ELF-1 (cell line): ENCODE measurements around the gene ZNF687.
A peak's percentile ranks its signal among the peaks of the same experiment; 100 is the strongest.

ENCODE experiments used
- DNase-seq: peaks from one replicate; pipeline ENCODE4 v3.0.0-alpha.2; 2016; ENCODE audit warnings: low read depth, low spot score

Gene ZNF687

GRCh38 chr1:151281225-151281968 lies 702 bp upstream of the ZNF687 start:
- peak; percentile 99 for DNase-seq

DNA sequence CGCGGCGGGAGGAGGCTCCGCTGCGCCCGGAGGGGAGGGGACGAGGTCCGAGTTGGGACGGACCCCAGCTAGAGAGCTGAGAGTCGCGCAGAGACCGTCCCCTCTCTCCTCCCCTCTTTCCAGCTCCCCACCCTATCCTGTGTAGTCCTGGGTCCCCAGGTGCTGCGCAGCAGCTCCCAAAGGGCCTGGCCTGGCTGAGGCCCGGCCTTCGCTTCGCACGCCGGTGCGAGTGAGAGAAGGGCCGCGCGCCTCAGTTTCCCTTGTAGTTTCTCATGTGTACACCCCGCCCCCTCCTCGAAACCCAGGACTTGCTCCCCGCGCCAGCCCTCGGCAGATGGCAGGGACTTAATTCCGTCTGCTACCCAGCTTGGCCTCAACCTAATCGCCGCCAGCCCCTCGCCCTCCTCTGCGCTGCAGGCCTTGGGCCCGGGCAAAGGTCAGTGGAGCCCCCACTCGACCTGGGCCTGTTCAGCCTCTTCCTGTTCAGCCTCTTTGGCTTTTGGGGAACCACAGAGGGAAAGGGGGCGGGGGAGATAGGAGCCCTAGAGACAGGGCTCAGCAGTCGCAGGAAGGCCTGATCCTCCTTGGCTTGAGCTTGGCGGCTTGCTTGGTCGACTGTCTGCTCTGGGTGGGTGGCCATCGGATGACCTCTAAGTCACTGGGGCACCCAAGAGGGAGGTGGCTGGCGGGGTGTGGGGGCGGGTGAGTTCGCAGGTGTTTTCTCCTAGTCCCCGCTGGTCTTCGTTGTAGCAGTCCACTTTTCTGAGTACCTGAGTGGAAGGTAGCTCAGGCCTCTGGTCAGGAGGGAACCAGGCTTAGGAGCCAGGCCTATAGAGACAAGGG lies 1.0 kb downstream of the ZNF687 start:
- no peak for DNase-seq

GRCh38 chr1:151284013-151284577 lies 2.0 kb downstream of the ZNF687 start:
- DNase-seq = no peak

DNA sequence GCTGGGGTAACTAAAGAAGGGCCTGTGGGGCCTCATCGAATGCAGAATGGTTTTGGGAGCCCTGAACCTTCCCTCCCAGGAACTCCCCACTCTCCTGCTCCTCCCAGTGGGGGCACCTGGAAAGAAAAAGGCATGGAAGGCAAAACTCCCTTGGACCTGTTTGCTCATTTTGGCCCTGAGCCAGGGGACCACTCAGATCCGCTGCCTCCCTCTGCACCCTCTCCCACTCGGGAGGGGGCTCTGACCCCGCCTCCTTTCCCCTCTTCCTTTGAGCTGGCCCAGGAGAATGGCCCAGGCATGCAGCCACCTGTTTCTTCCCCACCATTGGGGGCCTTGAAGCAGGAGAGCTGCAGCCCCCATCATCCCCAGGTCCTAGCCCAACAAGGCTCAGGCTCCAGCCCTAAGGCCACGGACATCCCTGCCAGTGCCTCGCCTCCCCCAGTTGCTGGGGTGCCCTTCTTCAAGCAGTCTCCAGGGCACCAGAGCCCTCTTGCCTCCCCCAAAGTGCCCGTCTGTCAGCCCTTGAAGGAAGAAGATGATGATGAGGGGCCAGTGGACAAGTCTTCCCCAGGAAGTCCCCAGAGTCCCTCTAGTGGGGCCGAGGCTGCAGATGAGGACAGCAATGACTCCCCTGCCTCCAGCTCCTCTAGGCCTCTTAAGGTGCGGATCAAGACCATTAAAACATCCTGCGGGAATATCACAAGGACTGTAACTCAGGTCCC lies 4.7 kb downstream of the ZNF687 start:
- DNase-seq = no peak

DNA sequence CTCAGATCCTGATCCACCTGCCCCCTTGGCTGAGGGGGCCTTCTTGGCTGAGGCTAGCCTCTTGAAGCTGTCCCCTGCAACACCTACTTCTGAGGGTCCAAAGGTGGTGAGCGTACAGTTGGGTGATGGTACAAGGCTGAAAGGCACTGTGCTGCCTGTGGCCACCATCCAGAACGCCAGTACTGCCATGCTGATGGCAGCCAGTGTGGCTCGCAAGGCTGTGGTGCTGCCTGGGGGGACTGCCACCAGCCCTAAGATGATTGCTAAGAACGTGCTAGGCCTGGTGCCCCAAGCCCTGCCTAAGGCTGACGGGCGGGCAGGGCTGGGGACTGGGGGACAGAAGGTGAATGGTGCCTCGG lies 5.2 kb downstream of the ZNF687 start:
- DNase-seq = no peak

GRCh38 chr1:151287767-151288500 lies 5.8 kb downstream of the ZNF687 start:
- no peak for DNase-seq

- no peak for DNase-seq
Measured at GRCh38 chr1:151288502-151288901, 6.4 kb downstream of the ZNF687 start.

DNA sequence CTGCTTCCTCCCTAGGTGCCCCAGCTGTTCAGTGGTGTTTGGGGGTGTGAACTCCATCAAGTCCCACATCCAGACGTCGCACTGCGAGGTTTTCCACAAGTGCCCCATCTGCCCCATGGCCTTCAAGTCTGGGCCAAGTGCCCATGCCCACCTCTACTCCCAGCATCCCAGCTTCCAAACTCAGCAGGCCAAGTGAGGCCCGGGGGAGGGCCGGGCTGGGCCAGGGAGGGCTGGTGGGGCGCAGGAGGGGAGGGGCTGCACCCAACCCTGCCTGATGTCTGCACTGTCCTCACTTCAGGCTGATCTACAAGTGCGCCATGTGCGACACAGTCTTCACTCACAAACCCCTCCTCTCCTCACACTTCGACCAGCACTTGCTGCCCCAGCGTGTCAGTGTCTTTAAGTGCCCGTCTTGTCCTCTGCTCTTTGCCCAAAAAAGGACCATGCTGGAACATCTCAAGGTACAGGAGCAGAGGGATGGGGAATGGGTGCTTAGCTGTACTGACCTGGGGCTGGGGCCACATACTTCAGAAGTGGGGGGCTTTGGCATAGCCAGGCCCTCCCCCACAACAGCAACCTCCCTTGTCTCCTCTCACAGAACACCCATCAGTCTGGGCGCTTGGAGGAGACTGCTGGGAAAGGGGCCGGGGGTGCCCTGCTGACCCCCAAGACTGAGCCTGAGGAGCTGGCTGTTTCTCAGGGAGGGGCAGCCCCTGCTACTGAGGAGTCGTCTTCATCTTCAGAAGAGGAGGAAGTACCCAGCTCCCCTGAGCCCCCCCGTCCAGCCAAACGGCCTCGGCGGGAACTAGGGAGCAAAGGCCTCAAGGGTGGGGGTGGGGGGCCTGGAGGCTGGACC lies 7.2 kb downstream of the ZNF687 start:
- DNase-seq = no peak

GRCh38 chr1:151289991-151290708 lies 8.1 kb downstream of the ZNF687 start:
- peak; percentile 43 for DNase-seq

- no peak for DNase-seq
Measured at GRCh38 chr1:151290709-151291303, 8.7 kb downstream of the ZNF687 start.

GRCh38 chr1:151292207-151293030 lies 10.3 kb downstream of the ZNF687 start:
- no peak for DNase-seq

DNA sequence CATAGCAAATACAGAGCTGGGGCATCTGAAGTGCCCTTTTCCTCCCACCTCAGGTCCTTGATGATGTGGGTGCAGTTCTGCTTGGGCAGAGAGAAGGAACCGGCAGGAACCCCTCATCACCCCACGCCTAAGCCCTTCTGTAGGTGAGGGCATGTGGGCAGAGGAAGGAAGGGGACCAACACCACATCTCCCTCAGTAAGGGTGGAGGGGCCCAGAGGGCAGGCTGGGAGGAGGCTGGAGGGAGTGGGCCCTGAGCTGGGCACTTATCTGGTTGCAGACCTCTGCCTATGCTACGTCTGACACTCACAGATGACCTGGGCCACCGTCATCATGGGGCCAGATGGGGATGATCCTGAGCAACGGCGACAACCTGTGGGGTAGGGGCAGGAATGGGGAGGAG lies 11.0 kb downstream of the ZNF687 start:
- DNase-seq = no peak

- peak; percentile 44 for DNase-seq
Measured at GRCh38 chr1:151294742-151295462, 12.8 kb downstream of the ZNF687 start.

DNA sequence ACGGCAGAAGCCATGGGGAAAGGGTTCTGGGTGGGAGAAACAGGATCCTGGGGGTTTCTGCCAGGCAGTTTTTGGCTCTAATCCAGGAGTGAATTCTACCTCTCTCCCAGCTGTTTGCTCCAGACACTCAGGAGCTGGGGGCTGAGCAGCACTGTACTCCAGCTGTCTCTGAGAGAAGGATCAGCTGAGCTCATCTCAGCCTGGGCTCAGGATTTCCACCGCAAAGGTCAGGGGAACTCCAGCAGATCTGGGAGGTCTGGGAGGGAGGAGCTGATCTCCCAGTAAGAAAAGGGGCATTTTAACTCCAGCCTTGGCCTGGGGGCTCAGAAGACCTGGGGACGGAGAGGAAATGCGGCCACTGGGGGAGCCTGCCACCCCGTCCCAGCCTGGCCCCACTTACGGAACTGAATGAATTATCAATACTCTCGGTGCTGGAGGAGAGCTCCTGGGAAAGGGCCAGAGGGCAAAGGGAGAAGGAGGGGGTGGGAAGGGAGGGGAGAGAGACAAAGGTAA lies 27.8 kb downstream of the ZNF687 start:
- DNase-seq = peak; percentile 83

DNA sequence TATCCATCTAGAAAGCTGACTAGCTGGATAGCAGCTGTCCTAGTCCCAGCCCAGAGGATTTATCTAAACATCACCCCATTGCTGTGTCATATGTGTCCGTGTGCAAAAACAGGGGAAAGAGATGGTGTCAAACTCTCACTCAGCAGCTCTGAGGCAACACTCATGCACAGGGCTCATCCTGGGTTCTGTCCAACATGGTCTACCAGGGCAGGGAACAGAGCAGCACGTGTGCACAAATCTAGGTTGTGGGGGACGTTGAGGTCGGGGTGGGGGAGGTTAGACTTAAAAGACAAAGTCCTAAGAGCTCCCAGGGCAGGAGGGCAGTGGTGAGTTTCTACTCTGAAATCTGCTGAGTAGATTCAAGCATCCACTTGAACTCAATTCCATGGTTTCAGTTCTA lies 28.9 kb downstream of the ZNF687 start:
- no peak for DNase-seq

DNA sequence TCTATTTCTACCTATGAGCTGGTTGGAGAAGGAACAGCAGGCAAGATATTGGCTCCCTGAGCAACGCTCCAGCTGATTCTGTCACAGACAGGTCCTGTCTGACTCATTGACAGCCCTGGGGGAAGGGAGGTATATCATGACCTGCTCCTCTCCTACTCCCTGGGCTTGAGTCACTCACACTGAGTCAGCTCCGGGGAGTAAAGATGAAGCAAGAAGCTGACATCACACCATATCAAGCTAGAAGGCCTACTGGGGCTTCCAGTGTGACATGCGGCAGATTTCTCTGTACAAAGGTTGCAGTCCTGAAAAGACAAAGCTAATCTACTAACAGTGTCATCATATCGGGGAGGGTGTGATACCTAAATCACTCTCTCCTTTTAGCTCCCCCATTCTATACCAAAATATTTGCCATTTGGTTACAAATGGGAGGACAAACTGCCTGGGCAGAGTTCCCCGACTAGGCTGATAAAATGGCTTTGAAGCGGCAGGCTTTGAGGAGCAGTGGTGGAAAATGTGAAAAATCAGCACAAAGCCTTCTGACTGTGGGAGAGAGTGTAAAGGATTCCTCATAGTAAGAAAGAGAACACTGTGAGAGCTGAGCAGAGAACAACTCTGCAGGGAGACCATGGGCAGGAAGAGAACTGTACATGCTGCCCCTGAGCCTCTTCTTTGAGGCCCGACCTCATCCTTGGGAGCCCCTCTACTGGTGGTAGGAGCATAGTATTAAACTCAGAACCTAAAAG lies 29.7 kb downstream of the ZNF687 start:
- peak; percentile 73 for DNase-seq

- DNase-seq = no peak
Measured at GRCh38 chr1:151312411-151312810, 30.3 kb downstream of the ZNF687 start.
